Neural crest cell (in vitro differentiated cells): ENCODE measurements around the gene MCF2L. TPM values are rescaled to one million over a fixed set of nuclear protein-coding genes. Genes with fewer than 3 reads are reported as not detected.

ENCODE experiments used
- DNase-seq: peaks from one replicate; pipeline ENCODE4 v3.0.0; 2021; ENCODE audit warnings: low read depth, mixed read lengths, low spot score
- H3K27ac Mint-ChIP-seq: one replicate; pipeline ENCODE4 v1.8.0; 2021; ENCODE audit warnings: mild to moderate bottlenecking, mixed read lengths; ENCODE audit not compliant: unreplicated experiment
- H3K27me3 Mint-ChIP-seq: 2 replicates; pipeline ENCODE4 v1.8.0; 2021; ENCODE audit warnings: low read depth, mild to moderate bottlenecking, mixed read lengths
- H3K36me3 Mint-ChIP-seq: 2 replicates; pipeline ENCODE4 v1.8.0; 2021; ENCODE audit warnings: low read depth, mild to moderate bottlenecking, mixed read lengths
- H3K4me1 Mint-ChIP-seq: 2 replicates; pipeline ENCODE4 v1.8.0; 2021; ENCODE audit warnings: mixed read lengths
- H3K4me3 Mint-ChIP-seq: one replicate; pipeline ENCODE4 v1.8.0; 2021; ENCODE audit warnings: mild to moderate bottlenecking, mixed read lengths
- H3K9me3 Mint-ChIP-seq: 2 replicates; pipeline ENCODE4 v1.8.0; 2021; ENCODE audit warnings: mixed read lengths
- total RNA-seq: library from RNA; stranded (reverse); gene quantifications from 2 replicates; pipeline ENCODE4 v1.2.1, GENCODE V29; 2021
- TF ChIP-seq, protein P1 (sequence below): fragments of 200-600 bp; sonication (generic); conservative IDR thresholded peaks from 2 replicates; pipeline ENCODE4 v1.5.0; 2021; ENCODE audit warnings: antibody characterized with exemption, mild to moderate bottlenecking

The MCF2L gene
- total RNA-seq, 1 donor from 2014 or later, result 59.9 TPM

- H3K4me3 Mint-ChIP-seq, result no peak overlapping the region
- DNase-seq, result no peak
- TF ChIP-seq, protein P1, sequence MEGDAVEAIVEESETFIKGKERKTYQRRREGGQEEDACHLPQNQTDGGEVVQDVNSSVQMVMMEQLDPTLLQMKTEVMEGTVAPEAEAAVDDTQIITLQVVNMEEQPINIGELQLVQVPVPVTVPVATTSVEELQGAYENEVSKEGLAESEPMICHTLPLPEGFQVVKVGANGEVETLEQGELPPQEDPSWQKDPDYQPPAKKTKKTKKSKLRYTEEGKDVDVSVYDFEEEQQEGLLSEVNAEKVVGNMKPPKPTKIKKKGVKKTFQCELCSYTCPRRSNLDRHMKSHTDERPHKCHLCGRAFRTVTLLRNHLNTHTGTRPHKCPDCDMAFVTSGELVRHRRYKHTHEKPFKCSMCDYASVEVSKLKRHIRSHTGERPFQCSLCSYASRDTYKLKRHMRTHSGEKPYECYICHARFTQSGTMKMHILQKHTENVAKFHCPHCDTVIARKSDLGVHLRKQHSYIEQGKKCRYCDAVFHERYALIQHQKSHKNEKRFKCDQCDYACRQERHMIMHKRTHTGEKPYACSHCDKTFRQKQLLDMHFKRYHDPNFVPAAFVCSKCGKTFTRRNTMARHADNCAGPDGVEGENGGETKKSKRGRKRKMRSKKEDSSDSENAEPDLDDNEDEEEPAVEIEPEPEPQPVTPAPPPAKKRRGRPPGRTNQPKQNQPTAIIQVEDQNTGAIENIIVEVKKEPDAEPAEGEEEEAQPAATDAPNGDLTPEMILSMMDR, result no peak
- H3K27ac Mint-ChIP-seq, result no peak overlapping the region
- peaks cover 6% of the 10 kb centered on the region for H3K36me3 Mint-ChIP-seq
- peaks cover 12% of the 10 kb centered on the region for H3K4me1 Mint-ChIP-seq
- no peaks in the 10 kb centered on the region for H3K9me3 Mint-ChIP-seq
- H3K27me3 Mint-ChIP-seq, result no peaks in the 10 kb centered on the region
Observed at GRCh38 chr13:113046883-113047244, 77.8 kb downstream of the MCF2L start.

DNA sequence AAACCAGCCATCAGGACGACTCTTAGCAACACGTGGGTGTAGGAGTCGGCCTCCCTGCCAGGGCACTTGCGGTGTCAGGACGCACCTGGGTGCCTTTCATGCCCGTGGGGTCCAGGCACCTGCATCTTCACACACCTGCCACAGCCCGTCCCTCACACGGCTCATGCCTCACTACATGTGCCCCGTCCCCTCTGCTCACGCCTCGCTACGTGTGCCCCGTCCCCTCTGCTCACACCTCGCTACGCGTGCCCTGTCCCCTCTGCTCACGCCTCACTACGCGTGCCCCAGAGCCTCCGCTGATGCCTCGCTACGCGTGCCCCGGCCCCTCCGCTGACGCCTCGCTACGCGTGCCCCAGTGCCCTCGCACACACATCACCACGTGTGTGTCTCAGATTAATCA is 78.6 kb downstream of the MCF2L start:
- Mint-ChIP-seq H3K27me3 (no peaks in the 10 kb centered on the region), H3K36me3 (peaks cover 6% of the 10 kb centered on the region), H3K9me3 (no peaks in the 10 kb centered on the region), H3K27ac (no peak overlapping the region), H3K4me3 (no peak overlapping the region), H3K4me1 (peaks cover 12% of the 10 kb centered on the region)
- DNase-seq, result no peak
- TF ChIP-seq, protein P1, result no peak

GRCh38 chr13:113048766-113049165 is 79.8 kb downstream of the MCF2L start:
- Mint-ChIP-seq H3K4me3 (no peak overlapping the region), H3K9me3 (no peaks in the 10 kb centered on the region), H3K36me3 (peaks cover 6% of the 10 kb centered on the region), H3K27ac (no peak overlapping the region), H3K27me3 (no peaks in the 10 kb centered on the region), H3K4me1 (peaks cover 12% of the 10 kb centered on the region)
- no peak for DNase-seq
- TF ChIP-seq, protein P1, result no peak

DNA sequence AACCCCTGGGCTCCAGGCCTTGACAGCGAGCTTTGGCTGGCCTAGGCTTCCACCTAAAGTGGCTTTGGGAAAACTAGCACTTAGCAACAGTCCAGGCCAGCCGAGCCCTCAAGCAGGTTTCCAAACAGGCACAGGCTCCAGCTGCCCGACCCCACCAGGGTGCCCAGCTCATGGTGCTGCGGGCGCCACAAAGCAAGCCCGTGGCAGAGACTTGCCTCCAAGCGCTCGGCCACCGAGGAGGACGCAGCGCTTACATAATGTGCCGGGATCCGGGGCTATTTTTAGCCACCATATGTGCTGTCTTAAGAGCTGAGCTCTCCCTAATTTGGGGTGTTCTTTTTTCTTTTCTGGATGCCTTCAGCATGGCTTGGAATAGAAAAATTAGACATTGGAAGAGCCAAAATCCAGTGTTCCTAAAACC is 80.5 kb downstream of the MCF2L start:
- no peak for DNase-seq
- no peak overlapping the region for H3K27ac Mint-ChIP-seq
- H3K9me3 Mint-ChIP-seq, result no peaks in the 10 kb centered on the region
- TF ChIP-seq, protein P1, result no peak
- peaks cover 12% of the 10 kb centered on the region for H3K4me1 Mint-ChIP-seq
- H3K4me3 Mint-ChIP-seq, result no peak overlapping the region
- H3K27me3 Mint-ChIP-seq, result no peaks in the 10 kb centered on the region
- peaks cover 6% of the 10 kb centered on the region for H3K36me3 Mint-ChIP-seq

DNA sequence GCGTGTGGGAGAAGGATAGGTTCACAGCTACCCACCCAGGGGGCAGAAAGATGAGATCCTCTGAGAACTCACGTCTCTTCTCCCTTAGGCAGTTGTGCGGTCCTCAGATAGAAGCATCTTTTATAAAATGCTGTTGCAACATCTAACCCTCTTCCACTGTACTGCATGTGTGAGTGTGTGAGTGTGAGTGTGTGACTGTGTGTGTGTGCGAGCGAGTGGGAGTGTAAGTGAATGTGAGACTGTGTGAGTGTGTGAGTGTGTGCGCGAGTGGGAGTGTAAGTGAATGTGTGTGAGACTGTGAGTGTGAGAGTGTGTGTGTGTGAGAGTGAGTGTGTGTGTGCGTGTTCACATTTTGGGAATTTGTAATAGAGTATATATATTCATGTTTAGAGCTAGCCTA is 81.0 kb downstream of the MCF2L start:
- H3K36me3 Mint-ChIP-seq, result peaks cover 6% of the 10 kb centered on the region
- DNase-seq, result no peak
- H3K9me3 Mint-ChIP-seq, result no peaks in the 10 kb centered on the region
- no peaks in the 10 kb centered on the region for H3K27me3 Mint-ChIP-seq
- peaks cover 16% of the 10 kb centered on the region for H3K4me1 Mint-ChIP-seq
- H3K27ac Mint-ChIP-seq, result peak overlapping the region; percentile 1
- H3K4me3 Mint-ChIP-seq, result no peak overlapping the region
- TF ChIP-seq, protein P1, result no peak
